Astrocyte (in vitro differentiated cells and primary cell): Measurements from ENCODE around the gene NPIPB6.

Experiments
- EZH2 ChIP-seq: IDR thresholded peaks from 2 replicates; pipeline ENCODE4 v1.6.1; 2012; ENCODE audit warnings: mild to moderate bottlenecking, low read length, inconsistent platforms; ENCODE audit not compliant: insufficient read depth
- TF ChIP-seq, protein P1 (sequence below): IDR thresholded peaks from 2 replicates; pipeline ENCODE4 v1.5.1; 2011; ENCODE audit warnings: low read depth, mild to moderate bottlenecking, inconsistent platforms, low read length, moderate library complexity; ENCODE audit not compliant: insufficient read depth

GRCh38 chr16:28313587-28313986, 49.7 kb downstream of the NPIPB6 start:
- TF ChIP-seq, protein P1, sequence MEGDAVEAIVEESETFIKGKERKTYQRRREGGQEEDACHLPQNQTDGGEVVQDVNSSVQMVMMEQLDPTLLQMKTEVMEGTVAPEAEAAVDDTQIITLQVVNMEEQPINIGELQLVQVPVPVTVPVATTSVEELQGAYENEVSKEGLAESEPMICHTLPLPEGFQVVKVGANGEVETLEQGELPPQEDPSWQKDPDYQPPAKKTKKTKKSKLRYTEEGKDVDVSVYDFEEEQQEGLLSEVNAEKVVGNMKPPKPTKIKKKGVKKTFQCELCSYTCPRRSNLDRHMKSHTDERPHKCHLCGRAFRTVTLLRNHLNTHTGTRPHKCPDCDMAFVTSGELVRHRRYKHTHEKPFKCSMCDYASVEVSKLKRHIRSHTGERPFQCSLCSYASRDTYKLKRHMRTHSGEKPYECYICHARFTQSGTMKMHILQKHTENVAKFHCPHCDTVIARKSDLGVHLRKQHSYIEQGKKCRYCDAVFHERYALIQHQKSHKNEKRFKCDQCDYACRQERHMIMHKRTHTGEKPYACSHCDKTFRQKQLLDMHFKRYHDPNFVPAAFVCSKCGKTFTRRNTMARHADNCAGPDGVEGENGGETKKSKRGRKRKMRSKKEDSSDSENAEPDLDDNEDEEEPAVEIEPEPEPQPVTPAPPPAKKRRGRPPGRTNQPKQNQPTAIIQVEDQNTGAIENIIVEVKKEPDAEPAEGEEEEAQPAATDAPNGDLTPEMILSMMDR: no peak
- no peak for TF ChIP-seq EZH2
